CD4-positive, alpha-beta memory T cell (primary cell): ENCODE results near the gene SMCP. TPM values are rescaled to one million over a fixed set of nuclear protein-coding genes. Genes with fewer than 3 reads are reported as not detected.

Experiments
- CTCF ChIA-PET: fragments of 350-600 bp; sonication (Branson Sonifier 250); formaldehyde crosslinking; loops from one replicate; lab custom pipeline; 2021; ENCODE audit warnings: inconsistent platforms; ENCODE audit not compliant: partially characterized antibody; lab: Charles Lee
- POLR2A ChIA-PET: fragments of 350-600 bp; sonication (Branson Sonifier 250); formaldehyde crosslinking; loops from one replicate; lab custom pipeline; 2021; ENCODE audit not compliant: partially characterized antibody; lab: Charles Lee
- DNase-seq, 5 donors: peaks; one replicate each; pipeline versions ENCODE4 v3.0.0 to v3.0.0-alpha.2; 2020 to 2022; ENCODE audit warnings: mixed read lengths in 1 of 5
- H3K27ac ChIP-seq: one replicate; pipeline ENCODE4 v1.7.0; 2013; ENCODE audit warnings: low read depth, low read length
- H3K27me3 ChIP-seq: 2 replicates; pipeline ENCODE4 v1.7.0; 2013; ENCODE audit warnings: mild to moderate bottlenecking, low read length, moderate library complexity; ENCODE audit not compliant: insufficient read depth
- H3K36me3 ChIP-seq: 2 replicates; pipeline ENCODE4 v1.7.0; 2013; ENCODE audit warnings: mild to moderate bottlenecking, low read length, moderate library complexity; ENCODE audit not compliant: insufficient read depth
- H3K4me1 ChIP-seq: 2 replicates; pipeline ENCODE4 v1.7.0; 2013; ENCODE audit warnings: mild to moderate bottlenecking, low read length, moderate library complexity; ENCODE audit not compliant: insufficient read depth
- H3K4me3 ChIP-seq, 2 donors: one replicate each; pipeline ENCODE4 v1.7.0; 2013; ENCODE audit warnings: low read length in 2 of 2, mild to moderate bottlenecking in 1 of 2
- H3K9me3 ChIP-seq, 2 donors: one replicate each; pipeline ENCODE4 v1.7.0; 2013; ENCODE audit warnings: low read length in 2 of 2, control low read depth in 1 of 2; ENCODE audit not compliant: control insufficient read depth in 1 of 2
- H3K27ac Mint-ChIP-seq, 7 donors: one replicate each; pipeline ENCODE4 v1.8.0; 2020 to 2021; ENCODE audit warnings: mixed read lengths in 7 of 7, mild to moderate bottlenecking in 6 of 7, inconsistent platforms in 3 of 7, moderate library complexity in 3 of 7
- H3K27me3 Mint-ChIP-seq, 2 donors: one replicate each; pipeline ENCODE4 v1.8.0; 2020 to 2021; ENCODE audit warnings: mixed read lengths in 2 of 2
- H3K36me3 Mint-ChIP-seq, 2 donors: one replicate each; pipeline ENCODE4 v1.8.0; 2020 to 2021; ENCODE audit warnings: mixed read lengths in 2 of 2, inconsistent platforms in 1 of 2, mild to moderate bottlenecking in 1 of 2
- H3K4me1 Mint-ChIP-seq, 4 donors: one replicate each; pipeline ENCODE4 v1.8.0; 2020 to 2021; ENCODE audit warnings: mixed read lengths in 4 of 4, mild to moderate bottlenecking in 1 of 4
- H3K4me3 Mint-ChIP-seq, 8 donors: one replicate each; pipeline ENCODE4 v1.8.0; 2020 to 2021; ENCODE audit warnings: mixed read lengths in 8 of 8, mild to moderate bottlenecking in 7 of 8, moderate library complexity in 6 of 8, inconsistent platforms in 3 of 8
- H3K9me3 Mint-ChIP-seq, 8 donors: one replicate each; pipeline ENCODE4 v1.8.0; 2020 to 2021; ENCODE audit warnings: mixed read lengths in 8 of 8, mild to moderate bottlenecking in 5 of 8, inconsistent platforms in 3 of 8, moderate library complexity in 1 of 8
- intact Hi-C: fragments of 100-400 bp; cut with micrococcal nuclease; formaldehyde crosslinking; loops from one replicate; pipeline ENCODE4 v1.15.1; 2023
- polyA plus RNA-seq, 2 donors: library from polyadenylated mRNA; unstranded; fragments of 300-500 nt; fragmentation: Illumina TruSeq; gene quantifications; one replicate each; pipeline ENCODE4 v1.2.3, GENCODE V29; 2021
- total RNA-seq, 2 experiments: library from RNA; stranded (reverse); gene quantifications; one replicate each; pipeline ENCODE4 v1.2.3, GENCODE V29; 2021

SMCP gene
- total and polyA plus RNA-seq, 4 experiments from 2014 or later = not detected

DNA sequence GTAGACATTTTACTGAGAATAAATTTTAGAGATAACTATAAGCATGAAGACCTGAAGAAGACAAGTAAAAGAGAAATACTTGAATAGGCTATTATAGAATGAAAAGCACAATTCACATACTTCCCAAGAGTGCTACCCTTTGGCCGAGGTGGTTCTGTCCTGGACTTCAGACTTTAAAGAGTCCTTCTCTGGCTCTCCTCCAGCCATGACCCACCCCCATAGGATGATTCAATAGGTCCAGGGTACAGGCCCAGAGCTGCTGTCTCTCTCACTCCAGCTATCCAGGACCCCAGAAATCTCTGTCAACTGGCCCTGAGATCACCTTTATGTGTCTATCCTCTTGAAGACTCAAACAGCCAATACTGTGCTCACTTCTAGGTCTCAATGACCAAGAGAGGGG is 1.3 kb upstream of the SMCP start:
- Mint-ChIP-seq H3K4me1 (peaks cover 0 to 14% (median 7%) of the 10 kb centered on the region in 4 donors), H3K27me3 (peaks cover 15% of the 10 kb centered on the region in 2 donors), H3K9me3 (no peaks in the 10 kb centered on the region), H3K4me3 (no peak overlapping the region), H3K36me3 (no peaks in the 10 kb centered on the region), H3K27ac (no peak overlapping the region)
- Histone ChIP-seq H3K36me3 (no peaks in the 10 kb centered on the region), H3K4me3 (no peak overlapping the region), H3K9me3 (no peaks in the 10 kb centered on the region), H3K4me1 (no peaks in the 10 kb centered on the region), H3K27ac (no peak overlapping the region), H3K27me3 (no peaks in the 10 kb centered on the region)
- ChIA-PET CTCF (interaction anchor here (1.4 kb wide), 1 partner anchor 10 kb away, joined by 3 read pairs; no protein-coding TSS in a partner anchor), POLR2A (no interaction called here)
- no peak for DNase-seq
- intact Hi-C loops = no loop called here

- POLR2A ChIA-PET = no interaction called here
- H3K4me3 ChIP-seq = no peak overlapping the region
- Mint-ChIP-seq H3K4me3 (no peak overlapping the region), H3K4me1 (peaks cover 0 to 14% (median 7%) of the 10 kb centered on the region in 4 donors), H3K36me3 (no peaks in the 10 kb centered on the region), H3K27me3 (peaks cover 9 to 15% of the 10 kb centered on the region in 2 donors), H3K9me3 (no peaks in the 10 kb centered on the region), H3K27ac (no peak overlapping the region)
- intact Hi-C loops = no loop called here
- no peaks in the 10 kb centered on the region for H3K9me3 ChIP-seq
- H3K4me1 ChIP-seq = no peaks in the 10 kb centered on the region
- CTCF ChIA-PET = interaction anchor here (0.8 kb wide), 1 partner anchor 9 kb away, joined by 3 read pairs; no protein-coding TSS in a partner anchor
- no peak for DNase-seq
- no peaks in the 10 kb centered on the region for H3K27me3 ChIP-seq
- no peaks in the 10 kb centered on the region for H3K36me3 ChIP-seq
- no peak overlapping the region for H3K27ac ChIP-seq
Observed at GRCh38 chr1:152879559-152880198, 1.6 kb downstream of the SMCP start.

GRCh38 chr1:152880316-152880715 is 2.2 kb downstream of the SMCP start:
- Mint-ChIP-seq H3K4me3 (peak overlapping the region in 1 of 8 donors; percentile 62), H3K9me3 (no peaks in the 10 kb centered on the region), H3K27ac (no peak overlapping the region), H3K36me3 (no peaks in the 10 kb centered on the region), H3K27me3 (peaks cover 6 to 12% of the 10 kb centered on the region in 2 donors), H3K4me1 (peaks cover 0 to 14% (median 7%) of the 10 kb centered on the region in 4 donors)
- H3K9me3 ChIP-seq = no peaks in the 10 kb centered on the region
- no peaks in the 10 kb centered on the region for H3K4me1 ChIP-seq
- H3K36me3 ChIP-seq = no peaks in the 10 kb centered on the region
- ChIA-PET CTCF (no interaction called here), POLR2A (no interaction called here)
- no peaks in the 10 kb centered on the region for H3K27me3 ChIP-seq
- no peak overlapping the region for H3K27ac ChIP-seq
- no peak overlapping the region for H3K4me3 ChIP-seq
- intact Hi-C loops = no loop called here
- no peak for DNase-seq

DNA sequence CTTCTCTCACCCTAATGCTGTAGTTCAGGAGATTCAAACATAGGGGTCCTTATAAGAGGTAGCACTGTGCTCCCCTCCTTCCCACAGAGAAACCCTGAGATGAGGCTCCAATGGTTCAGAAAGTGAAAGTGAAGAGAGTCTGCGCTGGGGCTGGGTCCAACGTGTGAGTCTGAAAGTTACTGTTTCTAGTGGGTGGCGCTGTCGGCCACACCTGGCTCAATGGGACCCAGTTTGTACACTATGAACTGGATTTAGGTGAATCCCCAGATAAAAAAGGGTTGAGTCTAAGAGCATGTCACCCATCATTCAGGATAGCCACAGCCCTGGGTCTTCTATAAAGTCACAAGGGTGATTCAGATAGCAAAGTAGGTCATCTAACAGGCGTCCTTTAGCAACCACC is 2.8 kb downstream of the SMCP start:
- no peaks in the 10 kb centered on the region for H3K36me3 ChIP-seq
- H3K27ac ChIP-seq = no peak overlapping the region
- H3K4me1 ChIP-seq = no peaks in the 10 kb centered on the region
- H3K4me3 Mint-ChIP-seq = peak overlapping the region in 1 of 8 donors; percentile 35
- no peaks in the 10 kb centered on the region for H3K9me3 ChIP-seq
- peaks cover 7 to 12% of the 10 kb centered on the region in 2 donors for H3K27me3 Mint-ChIP-seq
- H3K4me3 ChIP-seq = no peak overlapping the region
- no peak overlapping the region for H3K27ac Mint-ChIP-seq
- no peak for DNase-seq
- H3K36me3 Mint-ChIP-seq = no peaks in the 10 kb centered on the region
- H3K9me3 Mint-ChIP-seq = no peaks in the 10 kb centered on the region
- ChIA-PET POLR2A (no interaction called here), CTCF (interaction anchor here (0.7 kb wide), 1 partner anchor 24 kb away, joined by 3 read pairs; no protein-coding TSS in a partner anchor)
- intact Hi-C loops = no loop called here
- no peaks in the 10 kb centered on the region for H3K27me3 ChIP-seq
- H3K4me1 Mint-ChIP-seq = peaks cover 0 to 14% (median 7%) of the 10 kb centered on the region in 4 donors

GRCh38 chr1:152884085-152884484 is 6.0 kb downstream of the SMCP start:
- no peaks in the 10 kb centered on the region for H3K9me3 ChIP-seq
- ChIA-PET POLR2A (no interaction called here), CTCF (no interaction called here)
- H3K4me1 Mint-ChIP-seq = peaks cover 0 to 14% (median 6%) of the 10 kb centered on the region in 4 donors
- H3K27ac Mint-ChIP-seq = peak overlapping the region in 1 of 7 donors; percentile 30
- no peak overlapping the region for H3K4me3 ChIP-seq
- H3K36me3 Mint-ChIP-seq = no peaks in the 10 kb centered on the region
- no peaks in the 10 kb centered on the region for H3K9me3 Mint-ChIP-seq
- H3K27me3 Mint-ChIP-seq = peaks cover 3 to 4% of the 10 kb centered on the region in 2 donors
- no peaks in the 10 kb centered on the region for H3K4me1 ChIP-seq
- H3K27ac ChIP-seq = no peak overlapping the region
- no peak overlapping the region for H3K4me3 Mint-ChIP-seq
- DNase-seq = no peak
- intact Hi-C loops = no loop called here
- no peaks in the 10 kb centered on the region for H3K36me3 ChIP-seq
- H3K27me3 ChIP-seq = no peaks in the 10 kb centered on the region

DNA sequence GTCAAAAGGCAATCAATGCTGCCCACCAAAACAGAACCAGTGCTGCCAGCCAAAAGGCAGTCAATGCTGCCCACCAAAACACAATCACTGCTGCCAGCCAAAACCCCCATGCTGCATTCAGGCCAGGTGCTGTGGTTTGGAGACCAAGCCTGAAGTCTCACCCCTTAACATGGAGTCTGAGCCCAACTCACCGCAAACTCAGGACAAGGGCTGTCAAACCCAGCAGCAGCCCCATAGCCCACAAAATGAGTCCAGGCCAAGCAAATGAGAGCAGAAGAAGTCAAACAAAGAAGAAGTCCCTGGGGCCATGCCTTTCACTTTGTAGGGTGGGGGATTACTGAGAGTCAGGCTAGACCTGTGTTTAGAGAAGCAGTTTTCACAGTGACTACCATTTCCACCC is 6.4 kb downstream of the SMCP start:
- Mint-ChIP-seq H3K27ac (no peak overlapping the region), H3K9me3 (no peaks in the 10 kb centered on the region), H3K4me3 (no peak overlapping the region), H3K27me3 (peaks cover 3 to 4% of the 10 kb centered on the region in 2 donors), H3K4me1 (peaks cover 0 to 14% (median 6%) of the 10 kb centered on the region in 4 donors), H3K36me3 (no peaks in the 10 kb centered on the region)
- H3K36me3 ChIP-seq = no peaks in the 10 kb centered on the region
- H3K4me3 ChIP-seq = no peak overlapping the region
- CTCF ChIA-PET = no interaction called here
- H3K9me3 ChIP-seq = no peaks in the 10 kb centered on the region
- intact Hi-C loops = no loop called here
- H3K27me3 ChIP-seq = no peaks in the 10 kb centered on the region
- no peak for DNase-seq
- POLR2A ChIA-PET = no interaction called here
- H3K27ac ChIP-seq = no peak overlapping the region
- no peaks in the 10 kb centered on the region for H3K4me1 ChIP-seq

DNA sequence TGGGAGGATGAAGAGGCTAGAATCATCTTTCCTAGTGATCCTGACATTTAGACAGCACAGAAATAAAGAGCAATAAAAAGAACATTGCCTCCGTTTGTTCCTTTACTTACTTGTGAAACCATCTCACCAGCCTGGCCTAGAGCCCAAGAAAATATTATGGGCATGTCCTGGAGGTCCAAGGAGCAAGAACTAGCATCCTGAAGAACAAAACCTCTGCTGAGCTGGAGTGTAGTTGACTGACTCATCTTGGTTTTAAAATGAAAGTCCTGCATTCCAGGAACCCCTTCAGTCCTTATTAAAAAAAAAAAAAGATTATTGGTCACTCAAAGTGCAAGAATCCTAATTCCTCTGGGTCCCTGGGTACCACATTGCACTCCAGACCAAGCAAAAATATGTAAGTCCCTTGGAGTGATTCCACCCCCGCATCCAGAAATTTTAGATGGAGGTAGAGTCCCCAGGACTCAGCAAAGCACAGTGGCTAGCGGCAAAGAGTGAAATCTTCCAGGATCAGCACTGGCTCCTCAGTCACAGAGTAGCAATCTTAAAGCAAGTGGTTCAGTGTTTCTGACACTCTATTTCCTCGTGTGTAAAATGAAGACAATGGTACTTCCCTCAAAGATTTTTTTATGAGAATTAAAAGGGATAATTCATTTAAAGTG is 7.0 kb downstream of the SMCP start:
- H3K4me1 Mint-ChIP-seq = peaks cover 0 to 10% (median 4%) of the 10 kb centered on the region in 4 donors
- Histone ChIP-seq H3K36me3 (no peaks in the 10 kb centered on the region), H3K4me1 (no peaks in the 10 kb centered on the region), H3K27me3 (no peaks in the 10 kb centered on the region), H3K27ac (no peak overlapping the region), H3K4me3 (no peak overlapping the region), H3K9me3 (no peaks in the 10 kb centered on the region)
- no peak overlapping the region for H3K4me3 Mint-ChIP-seq
- POLR2A ChIA-PET = no interaction called here
- DNase-seq = no peak
- peaks cover 5 to 8% of the 10 kb centered on the region in 2 donors for H3K27me3 Mint-ChIP-seq
- intact Hi-C loops = no loop called here
- CTCF ChIA-PET = no interaction called here
- H3K9me3 Mint-ChIP-seq = no peaks in the 10 kb centered on the region
- no peak overlapping the region for H3K27ac Mint-ChIP-seq
- H3K36me3 Mint-ChIP-seq = no peaks in the 10 kb centered on the region
